Glutamatergic neuron (in vitro differentiated cells): ENCODE results near the gene MEGF9. TPM values are rescaled to one million over a fixed set of nuclear protein-coding genes. Genes with fewer than 3 reads are reported as not detected.

Source experiments
- DNase-seq: peaks from one replicate; pipeline ENCODE4 v3.0.0; 2022
- H3K27ac Mint-ChIP-seq: one replicate; pipeline ENCODE4 v1.8.0; 2020; ENCODE audit warnings: mild to moderate bottlenecking, mixed read lengths, inconsistent platforms; ENCODE audit not compliant: unreplicated experiment
- H3K27me3 Mint-ChIP-seq: one replicate; pipeline ENCODE4 v1.8.0; 2020; ENCODE audit warnings: mild to moderate bottlenecking, moderate library complexity, mixed read lengths, inconsistent platforms; ENCODE audit not compliant: unreplicated experiment
- H3K36me3 Mint-ChIP-seq: one replicate; pipeline ENCODE4 v1.8.0; 2020; ENCODE audit warnings: mild to moderate bottlenecking, mixed read lengths, inconsistent platforms; ENCODE audit not compliant: unreplicated experiment
- H3K4me1 Mint-ChIP-seq: one replicate; pipeline ENCODE4 v1.8.0; 2020; ENCODE audit warnings: mild to moderate bottlenecking, low read depth, mixed read lengths, inconsistent platforms; ENCODE audit not compliant: unreplicated experiment
- H3K4me3 Mint-ChIP-seq: one replicate; pipeline ENCODE4 v1.8.0; 2020; ENCODE audit warnings: mild to moderate bottlenecking, mixed read lengths, inconsistent platforms; ENCODE audit not compliant: unreplicated experiment
- H3K9me3 Mint-ChIP-seq: one replicate; pipeline ENCODE4 v1.8.0; 2020; ENCODE audit warnings: mild to moderate bottlenecking, moderate library complexity, mixed read lengths, inconsistent platforms; ENCODE audit not compliant: unreplicated experiment
- CTCF ChIP-seq: fragments of 200-600 bp; sonication (generic); IDR thresholded peaks from one replicate; pipeline ENCODE4 v1.5.0; 2021; ENCODE audit not compliant: partially characterized antibody, unreplicated experiment
- total RNA-seq: library from RNA; stranded (reverse); fragmentation: NEBNext Ultra II Directional; extraction: Animal tissue kit (Norgen Biotek cat#: 25700); gene quantifications from one replicate; pipeline ENCODE4 v1.2.1, GENCODE V29; 2021; ENCODE audit not compliant: unreplicated experiment

The MEGF9 gene
- total RNA-seq, 1 donor from 2014 or later = 25.4 TPM

- no peak for DNase-seq
- Mint-ChIP-seq H3K36me3 (peaks cover 5% of the 10 kb centered on the region), H3K4me3 (peak overlapping the region; percentile 26), H3K9me3 (peaks cover 4% of the 10 kb centered on the region), H3K27ac (no peak overlapping the region), H3K4me1 (peaks cover 6% of the 10 kb centered on the region), H3K27me3 (peaks cover 6% of the 10 kb centered on the region)
- no peak for TF ChIP-seq CTCF
These were observed 2.2 kb upstream of the MEGF9 start for GRCh38 chr9:120716483-120716882.

DNA sequence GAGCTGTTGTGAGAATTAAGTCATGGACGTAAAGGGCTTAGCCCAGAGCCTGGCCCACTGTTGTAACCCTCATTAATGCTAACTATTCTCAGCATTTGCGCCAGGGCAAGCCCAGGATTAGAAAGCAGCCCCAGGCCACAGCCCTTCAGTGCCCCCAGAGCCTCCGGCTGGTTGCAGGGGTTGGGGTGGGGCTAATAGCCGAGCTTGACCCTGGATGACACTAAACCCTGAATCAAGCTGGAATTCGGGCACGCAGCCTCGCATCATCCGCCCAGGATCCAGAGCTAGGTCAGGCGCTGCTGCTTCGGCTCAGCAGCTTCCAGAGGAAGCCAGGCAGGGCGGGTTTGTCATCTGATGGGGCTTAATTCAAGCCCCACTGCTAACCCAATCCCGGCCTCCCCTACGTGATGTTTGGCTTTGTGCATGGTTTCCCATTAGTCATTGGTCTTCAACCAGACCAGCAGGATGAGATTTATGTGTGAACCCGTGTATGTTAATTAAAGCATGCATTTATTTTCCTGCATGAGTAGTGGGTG lies 1.2 kb upstream of the MEGF9 start:
- Mint-ChIP-seq H3K27ac (peak overlapping the region; percentile 69), H3K36me3 (peaks cover 5% of the 10 kb centered on the region), H3K9me3 (peaks cover 4% of the 10 kb centered on the region), H3K4me1 (peaks cover 14% of the 10 kb centered on the region), H3K27me3 (peaks cover 6% of the 10 kb centered on the region), H3K4me3 (peak overlapping the region; percentile 76)
- no peak for TF ChIP-seq CTCF
- peak; percentile 47 for DNase-seq

- Mint-ChIP-seq H3K27ac (peak overlapping the region; percentile 69), H3K4me1 (peaks cover 14% of the 10 kb centered on the region), H3K4me3 (peak overlapping the region; percentile 76), H3K36me3 (peaks cover 5% of the 10 kb centered on the region), H3K27me3 (peaks cover 6% of the 10 kb centered on the region), H3K9me3 (peaks cover 4% of the 10 kb centered on the region)
- TF ChIP-seq CTCF = no peak
- peak; percentile 24 for DNase-seq
These were observed 647 bp upstream of the MEGF9 start for GRCh38 chr9:120714846-120715388.

- Mint-ChIP-seq H3K4me3 (peak overlapping the region; percentile 96), H3K27me3 (peaks cover 4% of the 10 kb centered on the region), H3K27ac (no peak overlapping the region), H3K9me3 (peaks cover 4% of the 10 kb centered on the region), H3K4me1 (peaks cover 14% of the 10 kb centered on the region), H3K36me3 (peaks cover 5% of the 10 kb centered on the region)
- TF ChIP-seq CTCF = no peak
- peak; percentile 57 for DNase-seq
These were observed 798 bp downstream of the MEGF9 start for GRCh38 chr9:120713257-120714087.
